Gastroesophageal sphincter (tissue), 4 donors: ENCODE data around the gene GABBR2. TPM values are rescaled to one million over a fixed set of nuclear protein-coding genes. Genes with fewer than 3 reads are reported as not detected.

Source experiments
- ATAC-seq: fragments of 150-250 bp; one replicate; pipeline ENCODE4 v1.9.1; 2016; ENCODE audit warnings: mild to moderate bottlenecking, moderate library complexity
- H3K27ac ChIP-seq, 4 donors: fragments of 200-600 bp; sonication (generic) in 3 of 4; 1 replicate in 3 of 4; 2 replicates in 1 of 4; pipeline ENCODE4 v1.5.1; 2016 to 2019
- H3K27me3 ChIP-seq: fragments of 200-600 bp; sonication (generic); one replicate; pipeline ENCODE4 v1.5.1; 2019
- H3K36me3 ChIP-seq, 2 donors: fragments of 200-600 bp; sonication (generic); one replicate each; pipeline ENCODE4 v1.5.1; 2019; ENCODE audit warnings: control low read depth in 1 of 2
- H3K4me1 ChIP-seq, 3 donors: fragments of 200-600 bp; sonication (generic); 1 replicate in 2 of 3; 2 replicates in 1 of 3; pipeline ENCODE4 v1.5.1; 2016 to 2019; ENCODE audit warnings: control low read depth in 2 of 3
- H3K4me3 ChIP-seq, 2 donors: fragments of 200-600 bp; sonication (generic); one replicate each; pipeline ENCODE4 v1.5.1; 2019; ENCODE audit warnings: mild to moderate bottlenecking in 1 of 2, moderate library complexity in 1 of 2
- H3K9me3 ChIP-seq, 3 donors: fragments of 200-600 bp; sonication (generic); one replicate each; pipeline ENCODE4 v1.5.1; 2017 to 2019; ENCODE audit warnings: control low read depth in 2 of 3
- CTCF ChIP-seq, 4 experiments: fragments of 200-600 bp in 2 of 4; fragments of 450-650 bp in 2 of 4; sonication (generic) in 1 of 4; IDR thresholded peaks; one replicate each; pipeline ENCODE4 v1.5.1; 2017 to 2019; ENCODE audit warnings: antibody characterized with exemption in 4 of 4, mild to moderate bottlenecking in 2 of 4, moderate library complexity in 2 of 4
- EP300 ChIP-seq: sonication (generic); formaldehyde crosslinking; IDR thresholded peaks from one replicate; pipeline ENCODE4 v1.6.1; 2017; ENCODE audit warnings: antibody characterized with exemption, mild to moderate bottlenecking
- POLR2A ChIP-seq, 2 donors: fragments of 450-650 bp; IDR thresholded peaks; one replicate each; pipeline ENCODE4 v1.6.1; 2017; ENCODE audit warnings: antibody characterized with exemption in 2 of 2, mild to moderate bottlenecking in 2 of 2, moderate library complexity in 1 of 2
- POLR2AphosphoS5 ChIP-seq: sonication (generic); formaldehyde crosslinking; IDR thresholded peaks from one replicate; pipeline ENCODE4 v1.6.1; 2017; ENCODE audit warnings: antibody characterized with exemption
- WGBS, 2 donors: methylation state at CpG; one replicate each; pipeline ENCODE4 v1.1.5; 2018; ENCODE audit warnings: low coverage in 1 of 2; 5-methylcytosine and 5-hydroxymethylcytosine counted together
- total RNA-seq, 4 donors: library from RNA; depleted of rRNA; stranded (reverse); fragments of >200 nt; gene quantifications; one replicate each; pipeline ENCODE4 v1.1.0, GENCODE V29; 2016

Gene GABBR2
- total RNA-seq, 4 donors from 2014 or later: 0.04 to 0.25 TPM; not detected in 2

DNA sequence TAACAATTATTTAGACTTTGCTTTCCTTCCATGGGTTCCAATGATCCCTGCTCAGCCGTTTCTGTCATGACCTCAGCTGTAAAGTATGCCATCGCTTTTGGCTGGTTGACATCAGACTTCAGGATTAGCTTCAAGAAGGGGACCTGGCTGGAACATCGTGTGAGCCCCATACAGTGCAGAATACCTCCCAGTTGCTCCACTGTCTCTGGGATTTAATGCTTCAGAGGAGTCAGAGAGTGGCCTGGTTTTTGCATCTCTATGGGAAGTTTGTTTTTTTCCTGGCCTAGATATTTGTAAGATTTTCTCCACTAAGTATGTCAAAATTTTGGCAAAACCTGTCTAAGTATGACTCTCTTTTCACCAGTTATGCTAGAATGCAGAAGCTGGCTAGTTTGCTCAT lies 216.9 kb downstream of the GABBR2 start:
- H3K4me1 ChIP-seq: no peaks in the 10 kb centered on the region
- no peak for ATAC-seq
- no peaks in the 10 kb centered on the region for H3K36me3 ChIP-seq
- no peaks in the 10 kb centered on the region for H3K9me3 ChIP-seq
- no peak overlapping the region for H3K4me3 ChIP-seq
- 0 to 43% methylated on average over 3 of the region's 3 CpGs for WGBS, 2 donors
- H3K27me3 ChIP-seq: peaks cover 9% of the 10 kb centered on the region
- TF ChIP-seq POLR2AphosphoS5 (no peak), CTCF (IDR thresholded peaks at IDR 0.05) (no peak), POLR2A (IDR thresholded peaks at IDR 0.05) (no peak), EP300 (no peak)
- H3K27ac ChIP-seq: no peak overlapping the region

DNA sequence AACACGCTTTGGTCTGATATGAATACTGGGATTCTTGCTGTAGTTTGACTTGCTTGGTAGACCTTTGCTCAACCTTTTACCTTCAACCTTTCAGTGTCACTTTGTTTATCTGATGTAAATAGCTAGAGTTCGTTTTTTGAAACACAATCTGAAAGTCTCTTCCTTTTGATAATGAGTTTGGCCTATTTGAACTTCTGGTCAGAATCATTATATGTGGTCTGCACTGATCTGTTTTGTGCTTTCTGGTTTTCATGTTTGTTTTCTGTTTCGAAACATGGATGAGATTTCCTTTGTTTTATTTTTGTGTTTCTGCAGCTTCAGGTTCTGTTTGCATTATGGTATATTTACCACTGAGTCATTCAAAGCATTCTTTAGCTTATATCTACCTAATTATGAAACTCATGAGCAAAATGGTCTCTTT lies 217.5 kb downstream of the GABBR2 start:
- no peak for ATAC-seq
- WGBS, 2 donors: 71 to 73% methylated on average over 3 of the region's 3 CpGs
- H3K9me3 ChIP-seq: no peaks in the 10 kb centered on the region
- H3K36me3 ChIP-seq: no peaks in the 10 kb centered on the region
- no peak overlapping the region for H3K4me3 ChIP-seq
- TF ChIP-seq CTCF (IDR thresholded peaks at IDR 0.05): no peak
- TF ChIP-seq POLR2AphosphoS5: no peak
- TF ChIP-seq EP300: no peak
- TF ChIP-seq POLR2A (IDR thresholded peaks at IDR 0.05): no peak
- H3K4me1 ChIP-seq: no peaks in the 10 kb centered on the region
- H3K27ac ChIP-seq: no peak overlapping the region
- peaks cover 9% of the 10 kb centered on the region for H3K27me3 ChIP-seq

- no peak for TF ChIP-seq POLR2AphosphoS5
- no peak for TF ChIP-seq POLR2A (IDR thresholded peaks at IDR 0.05)
- TF ChIP-seq CTCF (IDR thresholded peaks at IDR 0.05): no peak
- no peak for TF ChIP-seq EP300
- no peak overlapping the region for H3K27ac ChIP-seq
- 54 to 66% methylated on average over 7 to 8 of the region's 8 CpGs for WGBS, 2 donors
- H3K4me1 ChIP-seq: no peaks in the 10 kb centered on the region
- H3K9me3 ChIP-seq: no peaks in the 10 kb centered on the region
- no peak overlapping the region for H3K4me3 ChIP-seq
- no peaks in the 10 kb centered on the region for H3K36me3 ChIP-seq
- peaks cover 7% of the 10 kb centered on the region for H3K27me3 ChIP-seq
- ATAC-seq: no peak
Measured at GRCh38 chr9:98488571-98489312, 220.0 kb downstream of the GABBR2 start.

DNA sequence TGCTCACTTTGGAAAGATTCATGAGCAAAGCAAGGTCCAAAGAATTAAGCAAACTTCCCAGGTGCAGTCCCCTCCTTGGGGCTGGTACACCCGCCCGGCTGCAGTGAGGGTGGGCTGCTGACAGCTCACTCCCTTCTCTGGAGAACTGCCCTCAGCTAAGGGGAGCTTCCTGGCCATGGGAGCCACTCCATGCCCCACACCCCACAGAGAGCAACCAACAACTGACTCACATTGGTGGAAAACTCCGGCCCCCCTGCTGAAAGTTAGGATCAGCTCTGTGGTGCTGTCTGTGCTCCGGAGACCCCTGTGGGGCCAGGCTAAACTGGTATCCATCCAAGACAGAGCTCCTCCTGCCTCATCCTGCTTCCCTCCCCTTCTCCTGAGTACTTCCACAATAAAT lies 223.0 kb downstream of the GABBR2 start:
- Histone ChIP-seq H3K9me3 (no peaks in the 10 kb centered on the region), H3K4me3 (no peak overlapping the region), H3K36me3 (no peaks in the 10 kb centered on the region), H3K4me1 (no peaks in the 10 kb centered on the region), H3K27me3 (peaks cover 22% of the 10 kb centered on the region), H3K27ac (no peak overlapping the region)
- TF ChIP-seq POLR2AphosphoS5 (no peak), CTCF (IDR thresholded peaks at IDR 0.05) (no peak), EP300 (no peak), POLR2A (IDR thresholded peaks at IDR 0.05) (no peak)
- no CpG with 5 or more reads among the region's 4 CpGs for WGBS, 2 donors
- no peak for ATAC-seq

- H3K4me1 ChIP-seq: no peaks in the 10 kb centered on the region
- H3K36me3 ChIP-seq: no peaks in the 10 kb centered on the region
- H3K27me3 ChIP-seq: peaks cover 22% of the 10 kb centered on the region
- no peak overlapping the region for H3K4me3 ChIP-seq
- H3K9me3 ChIP-seq: no peaks in the 10 kb centered on the region
- TF ChIP-seq POLR2A (IDR thresholded peaks at IDR 0.05) (no peak), EP300 (no peak), POLR2AphosphoS5 (no peak), CTCF (IDR thresholded peaks at IDR 0.05) (no peak)
- no peak overlapping the region for H3K27ac ChIP-seq
- no peak for ATAC-seq
- 0 to 23% methylated on average over 2 to 3 of the region's 5 CpGs for WGBS, 2 donors
Measured at GRCh38 chr9:98484162-98484561, 224.6 kb downstream of the GABBR2 start.
